ENCODE data around the gene ATP13A1. TPM values are rescaled to one million over a fixed set of nuclear protein-coding genes. Genes with fewer than 3 reads are reported as not detected.

ATP13A1 gene
- total RNA-seq, 1 experiment from 2014 or later, result 41.1 TPM

- CTCF ChIA-PET, result interaction anchor here (0.7 kb wide), 2 partner anchors 75 to 132 kb away, joined by 3 read pairs; no protein-coding TSS in a partner anchor
- peak overlapping the region; percentile 96; the same call in 1 of the 2 replicates for H3K4me3 ChIP-seq
- no peaks in the 10 kb centered on the region for H4K20me1 ChIP-seq (ENCODE audit: insufficient read depth)
- H3K9me3 ChIP-seq (ENCODE audit: insufficient read depth, low read depth), result no peaks in the 10 kb centered on the region
- intact Hi-C loops (cut with micrococcal nuclease; ENCODE audit: unreplicated experiment), result loop anchor here (5.0 to 10.0 kb wide), 3 partner anchors 92 to 507 kb away; partner anchors contain the start of gene TMEM161A
- H3K4me2 ChIP-seq, result peak overlapping the region; percentile 92
- BruUV-seq (replicated peaks), result no TSS peak
- H3K9me2 ChIP-seq (ENCODE audit: insufficient read depth), result no peaks in the 10 kb centered on the region
- H3F3A ChIP-seq (ENCODE audit: insufficient read depth, low read depth), result peaks cover 21% of the 10 kb centered on the region; the same call in 1 of the 2 replicates
- no peaks in the 10 kb centered on the region for H3K79me2 ChIP-seq (ENCODE audit: low read depth)
- no peaks in the 10 kb centered on the region for H3K4me1 ChIP-seq (replicated peaks; ENCODE audit: insufficient read depth)
- no peak for TF ChIP-seq EZH2 (IDR thresholded peaks at IDR 0.05; ENCODE audit: low read depth)
- TF ChIP-seq, protein P1, sequence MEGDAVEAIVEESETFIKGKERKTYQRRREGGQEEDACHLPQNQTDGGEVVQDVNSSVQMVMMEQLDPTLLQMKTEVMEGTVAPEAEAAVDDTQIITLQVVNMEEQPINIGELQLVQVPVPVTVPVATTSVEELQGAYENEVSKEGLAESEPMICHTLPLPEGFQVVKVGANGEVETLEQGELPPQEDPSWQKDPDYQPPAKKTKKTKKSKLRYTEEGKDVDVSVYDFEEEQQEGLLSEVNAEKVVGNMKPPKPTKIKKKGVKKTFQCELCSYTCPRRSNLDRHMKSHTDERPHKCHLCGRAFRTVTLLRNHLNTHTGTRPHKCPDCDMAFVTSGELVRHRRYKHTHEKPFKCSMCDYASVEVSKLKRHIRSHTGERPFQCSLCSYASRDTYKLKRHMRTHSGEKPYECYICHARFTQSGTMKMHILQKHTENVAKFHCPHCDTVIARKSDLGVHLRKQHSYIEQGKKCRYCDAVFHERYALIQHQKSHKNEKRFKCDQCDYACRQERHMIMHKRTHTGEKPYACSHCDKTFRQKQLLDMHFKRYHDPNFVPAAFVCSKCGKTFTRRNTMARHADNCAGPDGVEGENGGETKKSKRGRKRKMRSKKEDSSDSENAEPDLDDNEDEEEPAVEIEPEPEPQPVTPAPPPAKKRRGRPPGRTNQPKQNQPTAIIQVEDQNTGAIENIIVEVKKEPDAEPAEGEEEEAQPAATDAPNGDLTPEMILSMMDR (conservative IDR thresholded peaks at IDR 0.05), result peak; percentile 63; the same call in 1 of the 2 replicates
- no peak for DNase-seq
- H3K36me3 ChIP-seq (ENCODE audit: low read depth), result 0 out of 2 replicates have a peak, but pooled peaks cover 7% of the 10 kb centered on the region
- POLR2A ChIA-PET (ENCODE audit: unreplicated experiment), result no interaction called here
- H2AFZ ChIP-seq, result no peak overlapping the region
- no peak overlapping the region for H3K27ac ChIP-seq
- no peaks in the 10 kb centered on the region for H3K27me3 ChIP-seq (ENCODE audit: insufficient read depth, low read depth)
Measured at GRCh38 chr19:19644054-19644388, 19.5 kb downstream of the ATP13A1 start.

DNA sequence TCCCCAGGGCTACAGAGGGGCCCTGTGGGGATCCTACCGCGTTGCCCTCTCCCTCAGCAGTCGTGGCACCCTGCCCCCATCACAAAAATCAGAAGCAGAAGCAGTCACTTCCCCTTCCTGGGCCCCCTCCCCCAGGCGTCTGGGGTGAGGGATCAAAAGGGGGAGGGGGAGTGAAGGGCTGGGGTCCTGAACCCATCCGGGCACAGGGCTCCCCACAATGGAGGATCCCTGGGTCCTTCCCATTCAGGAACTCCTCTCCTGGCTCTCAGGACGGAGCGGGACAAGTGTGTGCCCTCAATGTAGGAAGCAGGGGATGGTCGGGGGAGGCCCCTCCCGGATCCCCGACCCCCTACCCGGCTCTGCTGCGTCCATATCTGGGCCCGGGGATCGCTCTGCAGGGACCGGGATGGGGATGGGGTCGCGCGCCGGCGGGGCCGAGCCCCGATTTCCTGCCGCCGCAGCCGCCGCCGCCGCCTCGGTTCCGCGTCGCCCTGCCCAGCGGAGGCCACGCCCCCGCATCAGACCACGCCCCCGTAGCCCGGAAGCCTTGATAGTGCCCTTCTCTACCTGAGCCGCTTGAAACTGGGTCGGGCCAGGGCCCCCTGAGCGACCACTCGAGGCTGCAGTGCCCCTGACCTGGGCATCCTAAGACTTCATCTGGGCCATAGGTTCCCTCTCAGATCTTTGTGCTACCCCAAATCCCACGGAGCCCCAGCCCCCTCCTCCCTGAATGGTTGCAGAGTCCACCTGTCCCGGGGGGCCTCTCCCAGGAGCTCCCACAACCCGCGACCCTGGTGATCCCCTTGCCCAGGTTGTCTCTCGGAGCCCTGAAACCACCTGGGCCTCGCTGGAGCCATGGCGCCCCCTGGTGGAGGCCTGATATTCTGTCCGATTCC, 20.1 kb downstream of the ATP13A1 start, which contains the start of gene GMIP:
Gene GMIP, minus strand, starts transcription at position 500 of the 896 bp plus-strand sequence. Its CDS starts 128 bp downstream, at position 372.
- Histone ChIP-seq H3F3A (ENCODE audit: insufficient read depth, low read depth) (peaks cover 21% of the 10 kb centered on the region; the same call in 1 of the 2 replicates), H2AFZ (peak within 1 kb of the TSS; percentile 95), H3K4me3 (peak within 1 kb of the TSS; percentile 96), H3K9me3 (ENCODE audit: insufficient read depth, low read depth) (no peaks in the 10 kb centered on the region), H3K9me2 (ENCODE audit: insufficient read depth) (no peaks in the 10 kb centered on the region), H4K20me1 (ENCODE audit: insufficient read depth) (no peaks in the 10 kb centered on the region), H3K4me2 (peak within 1 kb of the TSS; percentile 92), H3K36me3 (ENCODE audit: low read depth) (0 out of 2 replicates have a peak, but pooled peaks cover 7% of the 10 kb centered on the region), H3K27me3 (ENCODE audit: insufficient read depth, low read depth) (no peaks in the 10 kb centered on the region), H3K79me2 (ENCODE audit: low read depth) (no peaks in the 10 kb centered on the region), H3K4me1 (replicated peaks; ENCODE audit: insufficient read depth) (no peaks in the 10 kb centered on the region), H3K27ac (peak within 1 kb of the TSS; percentile 52)
- BruUV-seq (replicated peaks), result no TSS peak
- peak; percentile 63 to 80 for DNase-seq
- ChIA-PET CTCF (interaction anchor here (0.7 kb wide), 2 partner anchors 74 to 133 kb away, joined by 3 read pairs; no protein-coding TSS in a partner anchor), POLR2A (ENCODE audit: unreplicated experiment) (no interaction called here)
- TF ChIP-seq EZH2 (IDR thresholded peaks at IDR 0.05; ENCODE audit: low read depth), result no peak
- TF ChIP-seq, protein P1 (conservative IDR thresholded peaks at IDR 0.05), result peak; percentile 100
- intact Hi-C loops (cut with micrococcal nuclease; ENCODE audit: unreplicated experiment), result loop anchor here (1.0 to 10.0 kb wide), 4 partner anchors 91 to 506 kb away; partner anchors contain the start of gene TMEM161A

GRCh38 chr19:19642506-19643157, 20.8 kb downstream of the ATP13A1 start:
- BruUV-seq (replicated peaks), result no TSS peak
- H3K27me3 ChIP-seq (ENCODE audit: insufficient read depth, low read depth), result no peaks in the 10 kb centered on the region

More at GRCh38 chr19:19642506-19643157, 20.8 kb downstream of the ATP13A1 start:
- Histone ChIP-seq H3K27ac (no peak overlapping the region), H3K79me2 (ENCODE audit: low read depth) (no peaks in the 10 kb centered on the region), H3K36me3 (ENCODE audit: low read depth) (0 out of 2 replicates have a peak, but pooled peaks cover 4% of the 10 kb centered on the region), H3K9me3 (ENCODE audit: insufficient read depth, low read depth) (no peaks in the 10 kb centered on the region), H3K9me2 (ENCODE audit: insufficient read depth) (no peaks in the 10 kb centered on the region), H3F3A (ENCODE audit: insufficient read depth, low read depth) (peaks cover 21% of the 10 kb centered on the region; the same call in 1 of the 2 replicates), H2AFZ (peak overlapping the region; percentile 95), H4K20me1 (ENCODE audit: insufficient read depth) (no peaks in the 10 kb centered on the region), H3K4me1 (replicated peaks; ENCODE audit: insufficient read depth) (no peaks in the 10 kb centered on the region), H3K4me2 (peak overlapping the region; percentile 92), H3K4me3 (peak overlapping the region; percentile 96)
- POLR2A ChIA-PET (ENCODE audit: unreplicated experiment), result no interaction called here
- intact Hi-C loops (cut with micrococcal nuclease; ENCODE audit: unreplicated experiment), result loop anchor here (1.0 to 10.0 kb wide), 4 partner anchors 90 to 505 kb away; partner anchors contain the start of gene TMEM161A
- DNase-seq, result no peak
- CTCF ChIA-PET, result no interaction called here
- TF ChIP-seq, protein P1 (conservative IDR thresholded peaks at IDR 0.05), result no peak
- TF ChIP-seq EZH2 (IDR thresholded peaks at IDR 0.05; ENCODE audit: low read depth), result no peak
